ENCODE results near the gene CNTNAP3.
"Not testable (repeated sequence)": the region's sequence is repeated elsewhere in the genome, so short reads cannot be mapped to it uniquely, and the experiment has no call there.

CNTNAP3 gene

GRCh38 chr9:39132826-39133552 lies 155.0 kb downstream of the CNTNAP3 start:
- WGBS, 2 donors (ENCODE audit: extremely low coverage in 2 of 2, insufficient read length in 2 of 2, insufficient replicate concordance in 1 of 2) = no CpG with 5 or more reads among the region's 51 CpGs
- not testable (repeated sequence) for H2BK120ac ChIP-seq (ENCODE audit: low read depth, low read length); H3K4me2 ChIP-seq (ENCODE audit: insufficient read depth, low read length, poor library complexity, severe bottlenecking); H3K14ac ChIP-seq (ENCODE audit: low read length); H3K79me1 ChIP-seq (ENCODE audit: low read depth, low read length); H3K4me3 ChIP-seq (ENCODE audit: low read length in 2 of 2); H4K8ac ChIP-seq (ENCODE audit: low read depth, low read length); DNase-seq (ENCODE audit: low spot score); H3K36me3 ChIP-seq (replicated peaks in 1 of 2; ENCODE audit: control insufficient read depth in 2 of 2, insufficient read depth in 2 of 2, low read length in 2 of 2); H3K4ac ChIP-seq (ENCODE audit: low read length); H3K27ac ChIP-seq (replicated peaks; ENCODE audit: low read length); H3K4me1 ChIP-seq (ENCODE audit: control insufficient read depth in 2 of 2, insufficient read depth in 1 of 2, low read depth in 1 of 2, low read length in 2 of 2); H2BK12ac ChIP-seq (ENCODE audit: low read length); H2AK5ac ChIP-seq (ENCODE audit: low read depth, low read length); H2BK5ac ChIP-seq (ENCODE audit: low read length); H3K9me3 ChIP-seq (replicated peaks in 1 of 2; ENCODE audit: control insufficient read depth in 2 of 2, insufficient read depth in 1 of 2, low read depth in 1 of 2, low read length in 2 of 2); H3K23ac ChIP-seq (ENCODE audit: low read depth, low read length, poor library complexity); H2AFZ ChIP-seq (ENCODE audit: low read length); H2BK15ac ChIP-seq (ENCODE audit: low read length); H4K91ac ChIP-seq (ENCODE audit: low read depth, low read length, poor library complexity); H3K27me3 ChIP-seq (ENCODE audit: control insufficient read depth in 3 of 3, insufficient read depth in 3 of 3, low read depth in 1 of 3, low read length in 3 of 3); H3K9ac ChIP-seq (ENCODE audit: low read depth, low read length, poor library complexity); H3K18ac ChIP-seq (ENCODE audit: low read length)

- not testable (repeated sequence) for H4K8ac ChIP-seq (ENCODE audit: low read depth, low read length); H2AFZ ChIP-seq (ENCODE audit: low read length); H3K14ac ChIP-seq (ENCODE audit: low read length); H3K36me3 ChIP-seq (replicated peaks in 1 of 2; ENCODE audit: control insufficient read depth in 2 of 2, insufficient read depth in 2 of 2, low read length in 2 of 2); H3K79me1 ChIP-seq (ENCODE audit: low read depth, low read length); H3K27ac ChIP-seq (replicated peaks; ENCODE audit: low read length); H3K23ac ChIP-seq (ENCODE audit: low read depth, low read length, poor library complexity); H3K18ac ChIP-seq (ENCODE audit: low read length); H3K4me2 ChIP-seq (ENCODE audit: insufficient read depth, low read length, poor library complexity, severe bottlenecking); H2AK5ac ChIP-seq (ENCODE audit: low read depth, low read length); H3K4ac ChIP-seq (ENCODE audit: low read length); H3K27me3 ChIP-seq (ENCODE audit: control insufficient read depth in 3 of 3, insufficient read depth in 3 of 3, low read depth in 1 of 3, low read length in 3 of 3); H3K9me3 ChIP-seq (replicated peaks in 1 of 2; ENCODE audit: control insufficient read depth in 2 of 2, insufficient read depth in 1 of 2, low read depth in 1 of 2, low read length in 2 of 2); H2BK5ac ChIP-seq (ENCODE audit: low read length); DNase-seq (ENCODE audit: low spot score); H3K4me3 ChIP-seq (ENCODE audit: low read length in 2 of 2); H2BK12ac ChIP-seq (ENCODE audit: low read length); H2BK120ac ChIP-seq (ENCODE audit: low read depth, low read length); H2BK15ac ChIP-seq (ENCODE audit: low read length); H3K4me1 ChIP-seq (ENCODE audit: control insufficient read depth in 2 of 2, insufficient read depth in 1 of 2, low read depth in 1 of 2, low read length in 2 of 2); H3K9ac ChIP-seq (ENCODE audit: low read depth, low read length, poor library complexity); H4K91ac ChIP-seq (ENCODE audit: low read depth, low read length, poor library complexity)
- no CpG with 5 or more reads among the region's 2 CpGs for WGBS, 2 donors (ENCODE audit: extremely low coverage in 2 of 2, insufficient read length in 2 of 2, insufficient replicate concordance in 1 of 2)
These were observed 166.6 kb downstream of the CNTNAP3 start for GRCh38 chr9:39121401-39121800.

GRCh38 chr9:39111746-39112145 lies 176.2 kb downstream of the CNTNAP3 start:
- DNase-seq (ENCODE audit: low spot score); H3K27me3 ChIP-seq (ENCODE audit: control insufficient read depth in 3 of 3, insufficient read depth in 3 of 3, low read depth in 1 of 3, low read length in 3 of 3); H2BK5ac ChIP-seq (ENCODE audit: low read length); H3K9ac ChIP-seq (ENCODE audit: low read depth, low read length, poor library complexity); H2BK15ac ChIP-seq (ENCODE audit: low read length); H2AK5ac ChIP-seq (ENCODE audit: low read depth, low read length); H2BK120ac ChIP-seq (ENCODE audit: low read depth, low read length); H3K4me1 ChIP-seq (ENCODE audit: control insufficient read depth in 2 of 2, insufficient read depth in 1 of 2, low read depth in 1 of 2, low read length in 2 of 2); H4K8ac ChIP-seq (ENCODE audit: low read depth, low read length); H3K14ac ChIP-seq (ENCODE audit: low read length); H3K27ac ChIP-seq (replicated peaks; ENCODE audit: low read length); H3K4ac ChIP-seq (ENCODE audit: low read length); H3K79me1 ChIP-seq (ENCODE audit: low read depth, low read length); H2AFZ ChIP-seq (ENCODE audit: low read length); H3K4me2 ChIP-seq (ENCODE audit: insufficient read depth, low read length, poor library complexity, severe bottlenecking); H3K36me3 ChIP-seq (replicated peaks in 1 of 2; ENCODE audit: control insufficient read depth in 2 of 2, insufficient read depth in 2 of 2, low read length in 2 of 2); H4K91ac ChIP-seq (ENCODE audit: low read depth, low read length, poor library complexity); H3K4me3 ChIP-seq (ENCODE audit: low read length in 2 of 2); H3K18ac ChIP-seq (ENCODE audit: low read length); H3K23ac ChIP-seq (ENCODE audit: low read depth, low read length, poor library complexity); H3K9me3 ChIP-seq (replicated peaks in 1 of 2; ENCODE audit: control insufficient read depth in 2 of 2, insufficient read depth in 1 of 2, low read depth in 1 of 2, low read length in 2 of 2); H2BK12ac ChIP-seq (ENCODE audit: low read length): not testable (repeated sequence)

GRCh38 chr9:39108145-39108544 lies 179.8 kb downstream of the CNTNAP3 start:
- no peak overlapping the region for H4K8ac ChIP-seq (ENCODE audit: low read depth, low read length)
- H3K27ac ChIP-seq (replicated peaks; ENCODE audit: low read length) = no peak overlapping the region
- no peaks in the 10 kb centered on the region for H3K79me1 ChIP-seq (ENCODE audit: low read depth, low read length)
- DNase-seq (ENCODE audit: low spot score) = no peak
- H3K4ac ChIP-seq (ENCODE audit: low read length) = no peak overlapping the region
- no peak overlapping the region for H2BK12ac ChIP-seq (ENCODE audit: low read length)
- no peak overlapping the region for H2AFZ ChIP-seq (ENCODE audit: low read length)
- no peak overlapping the region for H4K91ac ChIP-seq (ENCODE audit: low read depth, low read length, poor library complexity)
- H2AK5ac ChIP-seq (ENCODE audit: low read depth, low read length) = no peak overlapping the region
- H3K27me3 ChIP-seq (ENCODE audit: control insufficient read depth in 3 of 3, insufficient read depth in 3 of 3, low read depth in 1 of 3, low read length in 3 of 3) = no peaks in the 10 kb centered on the region
- no peak overlapping the region for H3K4me2 ChIP-seq (ENCODE audit: insufficient read depth, low read length, poor library complexity, severe bottlenecking)
- no peak overlapping the region for H3K9ac ChIP-seq (ENCODE audit: low read depth, low read length, poor library complexity)
- no peaks in the 10 kb centered on the region for H3K4me1 ChIP-seq (ENCODE audit: control insufficient read depth in 2 of 2, insufficient read depth in 1 of 2, low read depth in 1 of 2, low read length in 2 of 2)
- no peak overlapping the region for H3K23ac ChIP-seq (ENCODE audit: low read depth, low read length, poor library complexity)
- no peak overlapping the region for H3K4me3 ChIP-seq (ENCODE audit: low read length in 2 of 2)
- WGBS, 2 donors (ENCODE audit: extremely low coverage in 2 of 2, insufficient read length in 2 of 2, insufficient replicate concordance in 1 of 2) = no CpG with 5 or more reads among the region's 9 CpGs
- no peaks in the 10 kb centered on the region for H3K36me3 ChIP-seq (replicated peaks in 1 of 2; ENCODE audit: control insufficient read depth in 2 of 2, insufficient read depth in 2 of 2, low read length in 2 of 2)
- no peak overlapping the region for H2BK5ac ChIP-seq (ENCODE audit: low read length)
- no peak overlapping the region for H2BK15ac ChIP-seq (ENCODE audit: low read length)
- no peaks in the 10 kb centered on the region for H3K9me3 ChIP-seq (replicated peaks in 1 of 2; ENCODE audit: control insufficient read depth in 2 of 2, insufficient read depth in 1 of 2, low read depth in 1 of 2, low read length in 2 of 2)
- no peak overlapping the region for H2BK120ac ChIP-seq (ENCODE audit: low read depth, low read length)
- H3K14ac ChIP-seq (ENCODE audit: low read length) = no peak overlapping the region
- no peak overlapping the region for H3K18ac ChIP-seq (ENCODE audit: low read length)
